ENCODE measurements around the gene CALML3. TPM values are rescaled to one million over a fixed set of nuclear protein-coding genes. Genes with fewer than 3 reads are reported as not detected.

CALML3 gene
- total RNA-seq, 1 experiment from 2014 or later, result not detected

GRCh38 chr10:5530412-5530806 lies 5.6 kb downstream of the CALML3 start:
- no peak overlapping the region for H3K4me2 ChIP-seq (ENCODE audit: insufficient read depth, insufficient read length, low read length)
- no peak overlapping the region for H2BK5ac ChIP-seq (ENCODE audit: insufficient read length, low read length)
- no peak overlapping the region for H3T11ph ChIP-seq (ENCODE audit: low read length)
- H3K9me3 ChIP-seq (ENCODE audit: control insufficient read depth, low read depth, low read length), result no peaks in the 10 kb centered on the region
- no peak overlapping the region for H2BK20ac ChIP-seq (ENCODE audit: low read depth, low read length, poor library complexity, severe bottlenecking)
- TF ChIP-seq CTCF (conservative IDR thresholded peaks at IDR 0.05), result no peak
- no peak overlapping the region for H3K18ac ChIP-seq (ENCODE audit: insufficient read length, low read depth, low read length)
- no peaks in the 10 kb centered on the region for H3K27me3 ChIP-seq (ENCODE audit: insufficient read depth, low read length)
- H4K91ac ChIP-seq (ENCODE audit: insufficient read length, low read depth, low read length), result no peak overlapping the region
- no peaks in the 10 kb centered on the region for H4K20me1 ChIP-seq (ENCODE audit: control insufficient read depth, insufficient read depth, insufficient read length)
- no peaks in the 10 kb centered on the region for H3K79me1 ChIP-seq (ENCODE audit: insufficient read depth, low read depth, low read length, poor library complexity, severe bottlenecking)
- no peak overlapping the region for H3K23ac ChIP-seq (ENCODE audit: insufficient read length, low read depth, low read length)
- 0 out of 5 replicates have a peak, but pooled peaks cover 0 to 2% of the 10 kb centered on the region in 2 experiments for H3K9me3 Mint-ChIP-seq
- H3K4me3 Mint-ChIP-seq, result no peak overlapping the region
- H3K79me2 ChIP-seq (ENCODE audit: insufficient read depth, low read length), result no peaks in the 10 kb centered on the region
- WGBS (ENCODE audit: extremely low coverage, insufficient read length, low lambda C conversion rate), result no CpG with 5 or more reads among the region's 5 CpGs
- H3K27me3 Mint-ChIP-seq (ENCODE audit: low read depth), result peaks cover 5% of the 10 kb centered on the region; the same call in 1 of the 2 replicates
- no peak overlapping the region for H3K27ac ChIP-seq (ENCODE audit: insufficient read length, low read depth, low read length)
- no peak overlapping the region for H4K5ac ChIP-seq (ENCODE audit: insufficient read length, low read depth, low read length)
- no peaks in the 10 kb centered on the region for H3K4me1 ChIP-seq (ENCODE audit: insufficient read depth, low read length)
- no peak overlapping the region for H2AFZ ChIP-seq (ENCODE audit: low read length)
- H3K36me3 Mint-ChIP-seq (ENCODE audit: insufficient read depth in 1 of 3, low read depth in 3 of 3), result no peaks in the 10 kb centered on the region; a peak in 1 of 7 replicates
- H3K14ac ChIP-seq (ENCODE audit: insufficient read depth, low read length), result no peak overlapping the region
- no peak overlapping the region for H3K9ac ChIP-seq (ENCODE audit: extremely low read depth, insufficient read length, low read length)
- no peak overlapping the region for H3K56ac ChIP-seq (ENCODE audit: insufficient read length, low read depth, low read length)
- H3K23me2 ChIP-seq (ENCODE audit: insufficient read length, low read depth, low read length, poor library complexity, severe bottlenecking), result no peaks in the 10 kb centered on the region
- H2BK120ac ChIP-seq (ENCODE audit: low read depth, low read length, poor library complexity, severe bottlenecking), result no peak overlapping the region
- no peak overlapping the region for H3K4ac ChIP-seq (ENCODE audit: low read depth, low read length)
- no peak overlapping the region for H2AK5ac ChIP-seq (ENCODE audit: insufficient read length, low read length)
- peaks cover 10 to 27% of the 10 kb centered on the region in 2 experiments for H3K4me1 Mint-ChIP-seq
- no peak overlapping the region for H2BK15ac ChIP-seq (ENCODE audit: low read depth, low read length)
- H4K8ac ChIP-seq (replicated peaks; ENCODE audit: insufficient read length, low read depth, low read length), result no peak overlapping the region
- 0 out of 7 replicates have a peak overlapping the region, but pooled peaks of 1 of the 3 experiments have one; percentile 15 for H3K27ac Mint-ChIP-seq
- DNase-seq, result peak; percentile 13
- H2BK12ac ChIP-seq (ENCODE audit: insufficient read length, low read depth, low read length), result no peak overlapping the region

Data from H9 (cell line).